ENCODE measurements around the gene RBM5. TPM values are rescaled to one million over a fixed set of nuclear protein-coding genes. Genes with fewer than 3 reads are reported as not detected.
"Not testable (repeated sequence)": the region's sequence is repeated elsewhere in the genome, so short reads cannot be mapped to it uniquely, and the experiment has no call there.

The RBM5 gene
- 84.3 and 152 TPM in 2 replicates for total RNA-seq

DNA sequence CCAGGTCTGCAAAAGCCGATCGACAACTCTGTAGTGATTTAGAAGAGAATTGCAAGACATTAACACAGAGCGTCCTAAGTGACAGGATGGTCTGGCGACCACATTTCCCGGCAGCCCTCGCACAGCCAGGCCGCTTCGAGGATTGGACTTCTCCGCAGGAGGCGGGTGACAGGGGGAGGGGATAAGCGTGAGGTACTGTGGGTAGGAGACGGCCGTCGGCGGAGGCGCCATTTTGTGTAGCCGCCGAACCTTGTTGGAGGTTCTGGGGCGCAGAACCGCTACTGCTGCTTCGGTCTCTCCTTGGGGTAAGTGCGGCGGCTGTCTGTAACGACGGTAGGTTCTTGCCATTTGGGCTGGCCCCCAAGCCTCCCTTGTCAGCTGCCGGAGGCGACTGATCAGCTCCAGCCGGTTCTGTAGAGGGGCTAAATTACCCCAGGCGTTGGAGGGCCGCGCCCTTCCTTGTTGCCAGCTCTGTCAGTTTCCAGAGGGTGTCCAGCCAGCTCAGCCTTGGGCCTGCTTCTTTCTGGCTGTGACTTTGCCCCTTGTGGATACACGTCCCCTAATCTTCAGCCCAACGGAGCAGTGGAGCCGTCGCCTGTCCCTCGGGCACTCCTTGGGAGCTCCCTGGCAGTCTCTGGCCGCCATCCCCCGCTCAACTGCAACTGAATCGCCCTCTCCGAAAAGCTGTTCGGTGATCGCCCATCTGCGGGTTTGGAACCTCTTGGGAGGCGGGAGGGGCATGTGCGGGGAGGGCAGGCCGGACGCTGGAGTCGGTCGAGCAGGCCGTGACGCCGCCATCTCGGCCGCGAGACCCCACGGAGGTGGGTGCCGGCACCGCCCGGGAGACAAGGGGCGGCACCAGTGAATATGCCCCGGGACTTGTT, at the start of gene RBM5:
Gene RBM5, plus strand, starts transcription at position 195 of the 884 bp plus-strand sequence. CDS start 1,516 bp downstream, outside the sequence.
- DNase-seq (ENCODE audit: low read depth in 2 of 2) = peak; percentile 95

DNA sequence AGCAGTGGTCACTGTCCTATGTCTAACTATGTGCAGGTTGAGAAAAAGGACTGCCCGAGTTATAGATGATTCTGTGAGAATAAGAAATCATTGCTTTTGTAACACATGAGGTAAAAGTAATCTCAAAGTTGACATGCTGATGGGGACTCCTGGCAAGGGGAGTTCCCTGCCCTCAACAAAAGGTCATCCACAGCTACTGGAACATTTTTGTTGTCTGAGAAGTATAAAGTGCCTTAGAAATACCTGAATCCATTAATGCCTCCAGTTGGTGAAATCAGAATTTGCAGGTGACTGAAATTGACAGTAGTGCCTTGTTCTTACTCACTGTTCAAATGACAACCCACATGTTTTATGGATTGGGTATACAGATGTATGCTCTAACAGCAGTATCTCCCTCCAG, 43.7 kb upstream of the RBM5 start:
- DNase-seq (ENCODE audit: low read depth in 2 of 2) = no peak

DNA sequence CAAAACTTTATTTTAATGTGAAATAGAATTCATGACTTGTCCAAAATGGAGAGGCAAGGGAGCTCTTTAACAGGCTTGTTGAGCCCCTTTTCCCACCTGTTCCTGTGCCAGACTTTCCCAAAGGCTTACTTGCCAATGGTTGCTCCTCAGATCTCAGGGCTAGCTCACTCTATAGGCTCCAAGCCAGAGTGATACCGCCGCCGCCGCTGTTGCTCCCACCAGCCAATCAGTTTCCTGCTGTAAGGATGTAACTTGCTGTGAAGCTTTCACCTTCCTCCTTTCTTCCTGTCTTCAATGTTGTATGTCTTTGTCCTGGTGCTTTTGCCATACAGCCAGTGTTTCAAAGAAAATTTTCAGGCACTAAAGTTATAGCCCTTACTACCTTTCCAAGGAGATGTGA, 41.3 kb upstream of the RBM5 start:
- DNase-seq (ENCODE audit: low read depth in 2 of 2) = no peak

DNA sequence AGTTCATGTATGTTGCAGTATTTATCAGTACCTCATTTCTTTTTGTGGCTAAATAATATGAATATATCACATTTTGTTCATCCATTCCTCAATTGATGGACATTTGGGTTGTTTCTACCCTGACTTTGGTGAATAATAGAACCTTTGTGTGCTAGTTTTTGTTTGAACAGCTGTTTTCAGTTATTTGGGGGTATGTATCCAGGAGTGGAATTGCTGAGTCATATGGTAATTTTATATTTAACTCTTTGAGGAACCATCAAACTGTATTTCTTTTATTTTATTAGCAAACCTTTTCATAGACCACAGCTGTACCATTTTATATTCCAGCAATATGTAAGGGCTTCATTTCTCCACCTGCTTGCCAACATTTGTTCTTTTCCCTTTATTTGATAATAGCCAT, 38.4 kb upstream of the RBM5 start:
- peak; percentile 31 to 61 for DNase-seq (ENCODE audit: low read depth in 2 of 2)

DNA sequence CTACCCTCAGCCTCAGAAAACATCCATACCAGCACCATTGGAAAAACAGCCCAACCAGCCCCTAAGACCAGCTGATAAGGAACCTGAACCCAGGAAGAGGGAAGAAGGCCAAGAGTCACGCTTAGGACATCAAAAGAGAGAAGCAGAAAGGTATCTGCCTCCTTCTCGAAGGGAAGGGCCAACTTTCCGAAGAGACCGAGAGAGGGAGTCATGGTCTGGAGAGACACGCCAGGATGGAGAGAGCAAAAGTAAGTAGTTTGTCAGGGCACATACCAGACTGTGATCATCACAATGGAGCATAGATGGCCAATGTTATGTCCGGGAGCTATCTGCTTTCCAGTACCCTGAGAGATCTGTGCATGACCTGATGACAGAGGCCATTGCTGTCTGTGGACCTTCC, 31.0 kb upstream of the RBM5 start:
- no peak for DNase-seq (ENCODE audit: low read depth in 2 of 2)

DNA sequence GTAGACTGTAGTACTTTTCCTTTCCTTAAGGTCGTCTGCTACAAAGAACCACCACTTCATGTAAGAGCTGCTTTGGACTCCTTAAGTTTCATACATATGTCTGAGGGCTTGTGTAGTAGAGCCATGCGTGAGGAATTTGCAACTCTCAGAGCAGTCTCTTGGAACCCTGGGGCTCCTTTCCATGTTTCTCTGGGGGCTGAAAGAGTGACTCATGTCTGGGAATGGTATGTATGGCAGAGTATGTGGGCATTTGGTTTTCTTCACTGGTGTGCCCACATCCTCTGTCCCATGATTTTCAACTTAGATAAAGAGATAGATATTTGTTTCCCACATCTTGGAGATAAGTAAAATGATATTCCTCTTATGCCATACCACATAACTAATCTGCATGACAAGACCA, 20.6 kb upstream of the RBM5 start:
- DNase-seq (ENCODE audit: low read depth in 2 of 2) = no peak

DNA sequence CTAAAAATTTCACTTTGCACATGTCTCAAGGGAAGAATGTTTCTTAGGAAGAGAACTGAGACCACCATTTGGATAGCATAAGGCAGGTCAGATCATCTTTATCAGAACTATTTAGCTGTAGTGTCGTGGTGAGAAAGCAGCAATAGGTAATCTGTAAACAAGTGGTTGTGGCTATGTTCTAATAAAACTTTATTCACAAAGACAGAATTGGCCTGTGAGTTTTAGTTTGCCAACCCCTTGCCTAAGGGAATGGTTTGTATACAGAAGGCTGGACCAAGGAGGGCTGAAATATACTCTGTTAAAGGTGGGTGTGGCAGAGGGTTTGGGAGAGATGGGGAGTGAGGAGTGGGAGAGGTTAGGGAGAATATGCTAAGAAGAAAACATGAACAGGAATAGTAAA, 10.6 kb upstream of the RBM5 start:
- DNase-seq (ENCODE audit: low read depth in 2 of 2) = no peak

DNA sequence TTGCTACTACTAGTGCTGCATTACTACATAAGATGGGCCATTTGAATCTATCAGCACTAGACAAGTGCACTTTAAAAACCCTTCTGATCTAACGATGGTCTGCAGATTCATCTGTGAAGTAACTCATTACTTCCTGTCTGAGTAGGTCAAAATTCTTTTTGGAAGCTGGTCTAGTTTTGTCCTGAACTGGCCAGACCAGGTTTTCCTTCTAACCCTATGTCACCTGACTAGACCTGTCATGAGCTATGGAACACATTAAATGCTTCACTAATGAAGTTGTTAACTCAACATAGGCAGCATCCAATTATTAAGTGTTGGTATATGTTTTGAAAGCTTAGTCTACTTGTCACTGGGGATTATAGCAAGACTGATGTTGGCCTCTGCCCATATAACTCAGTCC, 10.1 kb upstream of the RBM5 start:
- DNase-seq (ENCODE audit: low read depth in 2 of 2) = peak in 1 of 2 donors; percentile 45

DNA sequence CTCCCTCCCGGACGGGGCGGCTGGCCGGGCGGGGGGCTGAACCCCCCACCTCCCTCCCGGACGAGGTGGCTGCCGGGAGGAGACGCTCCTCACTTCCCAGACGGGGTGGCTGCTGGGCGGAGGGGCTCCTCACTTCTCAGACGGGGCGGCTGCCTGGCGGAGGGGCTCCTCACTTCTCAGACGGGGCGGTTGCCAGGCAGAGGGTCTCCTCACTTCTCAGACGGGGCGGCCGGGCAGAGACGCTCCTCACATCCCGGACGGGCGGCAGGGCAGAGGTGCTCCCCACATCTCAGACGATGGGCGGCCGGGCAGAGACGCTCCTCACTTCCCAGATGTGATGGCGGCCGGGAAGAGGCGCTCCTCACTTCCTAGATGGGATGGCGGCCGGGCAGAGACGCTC, 3.8 kb upstream of the RBM5 start:
- DNase-seq (ENCODE audit: low read depth in 2 of 2) = not testable (repeated sequence)

DNA sequence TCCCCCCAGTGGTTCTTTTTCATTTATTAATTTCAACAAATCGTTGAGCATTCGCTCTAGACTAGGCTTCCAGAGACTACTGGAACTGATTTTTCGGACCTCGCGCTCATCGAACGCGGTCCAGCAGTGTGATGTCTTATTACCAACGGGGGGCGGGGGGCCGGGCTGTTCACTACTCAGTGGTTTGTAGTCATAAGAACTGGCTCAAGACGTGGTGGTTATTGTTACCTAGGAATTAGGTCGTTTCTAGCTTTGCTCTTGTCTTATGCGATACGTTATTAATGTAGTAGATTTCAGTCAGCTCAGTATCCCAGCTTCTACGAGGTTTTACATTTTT, 858 bp downstream of the RBM5 start:
- DNase-seq (ENCODE audit: low read depth in 2 of 2) = peak in 1 of 2 donors; percentile 58

DNA sequence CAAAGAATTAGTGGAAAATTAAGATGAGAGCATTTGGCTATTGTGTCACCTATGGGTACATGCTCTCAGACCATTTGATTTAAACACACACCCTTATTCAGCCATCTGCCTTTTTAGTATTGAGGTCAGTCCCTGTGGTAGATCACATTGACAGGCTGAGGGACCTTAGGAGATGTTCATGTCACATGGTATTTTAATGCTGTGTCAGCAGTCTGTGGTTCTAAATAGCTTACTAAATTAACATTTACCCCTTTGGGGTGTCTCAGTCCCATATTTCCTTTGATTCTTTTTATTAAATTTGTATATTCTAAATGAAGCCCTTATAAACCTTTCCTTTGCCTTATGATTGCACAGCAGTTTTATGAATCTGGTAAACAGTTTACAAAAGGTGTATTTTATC, 2.3 kb downstream of the RBM5 start:
- DNase-seq (ENCODE audit: low read depth in 2 of 2) = no peak

DNA sequence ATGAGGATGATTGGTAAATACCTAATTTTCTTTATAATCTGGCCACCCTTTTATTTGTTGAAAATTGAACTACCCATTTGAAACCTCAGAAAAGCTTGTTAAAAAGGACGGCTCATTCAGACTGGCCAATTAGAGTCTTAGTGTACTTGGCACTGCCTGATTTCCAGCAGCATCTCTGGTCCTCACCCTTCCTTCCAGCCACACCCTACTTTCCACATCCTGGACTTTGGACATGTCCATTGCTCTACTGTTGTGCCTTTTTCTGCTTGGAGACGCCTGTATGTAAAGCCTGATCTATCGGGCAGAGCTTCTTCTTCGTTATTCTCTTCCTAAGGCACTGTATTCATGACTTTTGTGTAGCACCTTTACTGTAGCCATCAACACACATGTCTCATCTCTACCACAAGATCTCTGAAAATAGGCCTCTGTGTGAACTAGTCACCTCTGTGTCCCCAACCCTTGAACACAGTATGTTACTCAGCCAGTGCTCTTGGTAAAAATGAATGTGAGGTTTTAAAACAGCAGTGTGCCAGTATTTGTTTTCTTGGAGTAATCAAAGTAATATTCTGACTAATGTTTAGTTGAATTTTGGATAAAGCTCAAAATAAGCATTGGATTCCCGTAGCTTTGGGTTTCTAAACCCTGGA, 6.8 kb downstream of the RBM5 start:
- no peak for DNase-seq (ENCODE audit: low read depth in 2 of 2)

DNA sequence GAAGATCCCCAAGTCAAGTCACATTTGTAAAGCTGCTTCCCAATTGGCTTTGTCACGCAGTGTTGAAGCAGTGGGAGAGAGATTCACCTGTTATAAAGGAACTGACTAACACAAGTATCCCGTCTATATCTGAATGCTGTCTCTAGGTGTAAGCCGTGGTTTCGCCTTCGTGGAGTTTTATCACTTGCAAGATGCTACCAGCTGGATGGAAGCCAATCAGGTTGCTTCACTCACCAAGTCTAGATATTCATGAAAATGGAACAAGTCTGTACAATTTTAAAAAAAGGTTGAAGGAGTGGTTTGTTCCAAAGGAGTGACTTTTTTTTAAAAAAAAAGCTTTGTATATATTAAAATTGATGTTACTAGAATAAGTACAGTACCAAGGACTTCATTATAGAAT, 11.7 kb downstream of the RBM5 start:
- no peak for DNase-seq (ENCODE audit: low read depth in 2 of 2)

DNA sequence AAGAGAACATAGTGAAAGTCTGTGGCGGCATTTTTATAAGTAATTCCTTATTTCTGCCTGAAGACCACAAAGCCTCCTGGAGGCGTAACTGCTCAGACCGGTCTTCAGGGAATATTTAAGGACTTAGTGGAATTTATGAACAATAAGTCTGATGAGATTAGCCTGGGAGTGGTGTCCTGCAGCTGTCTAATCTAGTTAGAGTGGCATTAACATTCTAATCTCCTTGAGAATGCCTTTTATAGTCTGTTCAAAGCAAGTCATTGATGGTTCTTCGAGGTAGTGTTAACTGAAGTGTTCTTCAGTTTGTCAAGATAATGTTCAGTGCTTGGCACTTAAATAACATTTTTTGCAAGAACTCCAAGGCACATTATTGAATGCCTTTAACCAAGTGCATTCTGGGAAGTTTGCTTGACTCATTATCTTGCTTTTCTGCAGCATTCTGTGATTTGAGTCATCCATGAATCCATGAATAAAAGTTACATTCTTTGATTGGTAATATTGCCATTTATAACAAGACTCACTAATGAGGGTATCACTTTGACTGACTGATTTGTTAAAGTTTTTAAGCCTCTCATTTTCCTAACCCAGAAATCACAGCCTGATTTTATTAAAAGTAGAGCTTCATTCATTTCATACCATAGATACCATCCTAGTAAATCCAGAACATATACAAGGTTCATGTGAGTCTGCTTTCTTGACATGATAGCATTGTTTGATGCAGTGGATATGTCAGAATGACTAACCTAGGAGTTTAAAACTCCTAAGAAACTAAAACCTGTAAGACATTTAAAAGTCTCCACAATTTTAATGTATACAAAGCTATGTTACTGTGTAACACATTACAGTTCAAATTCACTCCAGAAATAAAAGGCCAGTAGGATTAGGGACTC, 12.5 kb downstream of the RBM5 start:
- no peak for DNase-seq (ENCODE audit: low read depth in 2 of 2)

DNA sequence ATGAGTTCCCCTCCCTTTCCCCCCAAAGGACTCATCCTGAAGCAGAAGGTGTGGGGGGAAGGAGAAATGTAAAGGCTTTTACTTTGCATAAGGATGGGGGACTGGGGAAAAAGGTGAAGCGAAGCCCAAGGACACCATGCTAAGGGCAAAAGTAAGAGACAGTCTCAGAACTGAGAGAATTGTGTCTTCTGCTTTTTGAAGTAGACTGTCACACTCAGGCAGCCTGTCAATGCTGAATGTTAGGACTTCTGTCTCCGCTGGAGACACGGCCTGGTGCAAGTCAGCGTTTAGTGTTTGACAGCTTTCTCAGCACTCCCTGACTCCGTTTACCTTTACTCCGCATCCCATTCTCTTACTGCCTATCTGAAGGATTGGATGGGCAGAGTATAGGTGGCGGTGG, 13.8 kb downstream of the RBM5 start:
- DNase-seq (ENCODE audit: low read depth in 2 of 2) = no peak

DNA sequence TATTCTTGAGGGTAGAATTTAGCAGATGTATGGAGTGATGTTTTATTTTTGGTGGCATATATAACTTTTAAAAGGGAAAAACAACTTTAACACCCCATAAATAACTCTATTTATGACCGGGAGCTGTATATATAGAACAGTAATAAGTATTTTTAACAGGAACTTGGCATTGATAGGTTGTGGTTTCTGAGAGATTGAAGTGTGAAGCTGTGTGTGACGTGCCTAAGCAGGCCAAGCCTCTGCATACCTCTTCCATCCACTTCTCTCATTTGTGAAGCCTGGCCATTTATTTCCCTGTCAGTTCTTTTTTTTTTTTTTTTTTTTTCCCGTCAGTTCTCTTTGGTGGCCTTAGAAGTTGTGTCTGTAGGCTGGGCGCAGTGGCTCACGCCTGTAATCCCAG, 23.0 kb downstream of the RBM5 start:
- DNase-seq (ENCODE audit: low read depth in 2 of 2) = no peak

DNA sequence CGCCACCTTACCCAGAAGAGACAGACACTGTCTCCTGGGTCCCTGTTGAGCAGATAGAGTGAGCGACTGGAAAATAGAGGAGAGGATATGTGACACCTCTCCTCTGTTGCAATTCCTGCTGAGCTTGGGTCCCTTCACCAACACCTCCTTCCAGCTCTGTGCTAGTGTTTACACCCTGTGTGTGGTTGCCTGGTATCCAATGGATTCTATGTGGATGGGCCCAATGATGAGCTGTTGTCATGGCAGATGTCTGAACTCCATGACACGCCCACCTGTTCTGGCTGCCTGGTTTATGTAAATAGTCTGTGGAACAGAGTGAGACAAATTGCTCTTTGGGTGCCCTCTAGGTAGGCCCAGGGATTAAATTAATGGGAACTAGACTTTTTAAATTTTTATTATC, 23.7 kb downstream of the RBM5 start:
- peak in 1 of 2 donors; percentile 32 for DNase-seq (ENCODE audit: low read depth in 2 of 2)

DNA sequence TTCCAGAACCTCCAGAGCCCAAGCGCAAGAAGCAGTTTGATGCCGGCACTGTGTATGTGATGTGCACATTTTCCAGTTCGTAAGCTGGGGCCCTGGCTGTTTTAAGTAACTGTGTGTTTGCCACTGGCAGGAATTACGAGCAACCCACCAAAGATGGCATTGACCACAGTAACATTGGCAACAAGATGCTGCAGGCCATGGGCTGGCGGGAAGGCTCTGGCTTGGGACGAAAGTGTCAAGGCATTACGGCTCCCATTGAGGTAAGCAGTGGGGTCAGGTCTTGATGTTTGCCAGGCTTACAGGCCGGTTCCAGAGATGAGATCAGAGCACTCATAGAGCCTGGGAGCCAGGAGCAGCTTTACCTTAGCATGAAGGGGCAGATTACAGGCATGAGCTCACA, 28.4 kb downstream of the RBM5 start:
- no peak for DNase-seq (ENCODE audit: low read depth in 2 of 2)

DNA sequence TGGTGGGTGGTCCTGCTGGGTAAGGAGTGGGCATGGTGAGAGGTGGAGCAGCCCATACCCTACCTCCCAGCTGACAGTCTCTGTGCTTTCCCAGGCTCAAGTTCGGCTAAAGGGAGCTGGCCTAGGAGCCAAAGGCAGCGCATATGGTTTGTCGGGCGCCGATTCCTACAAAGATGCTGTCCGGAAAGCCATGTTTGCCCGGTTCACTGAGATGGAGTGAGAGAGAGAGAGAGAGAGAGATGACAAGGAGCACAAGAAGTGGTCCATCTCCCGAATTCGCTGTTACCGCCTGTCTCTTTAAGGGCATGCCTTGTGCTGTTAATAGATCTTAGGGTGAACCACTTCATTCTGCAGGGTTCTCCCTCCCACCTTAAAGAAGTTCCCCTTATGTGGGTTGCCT, 29.5 kb downstream of the RBM5 start:
- no peak for DNase-seq (ENCODE audit: low read depth in 2 of 2)

DNA sequence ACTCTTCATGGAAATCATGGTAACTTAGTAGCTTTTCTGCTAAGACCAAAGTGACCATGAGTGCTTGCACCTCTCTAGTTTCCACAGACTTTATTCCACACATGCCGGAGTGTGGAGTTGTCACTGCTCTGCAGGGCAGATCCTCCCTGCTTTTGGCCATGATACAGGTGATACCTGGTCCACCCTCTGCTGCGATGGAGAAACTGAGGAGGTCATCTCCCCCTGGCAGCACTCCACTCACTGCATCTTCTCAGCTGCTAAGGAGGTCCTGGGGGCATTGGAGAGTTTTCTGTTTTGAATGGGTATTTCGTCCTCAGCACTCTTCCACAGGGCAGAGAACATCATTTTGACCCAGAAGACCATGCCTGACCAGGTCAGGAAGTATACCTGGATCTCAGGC, 31.1 kb downstream of the RBM5 start:
- no peak for DNase-seq (ENCODE audit: low read depth in 2 of 2)

DNA sequence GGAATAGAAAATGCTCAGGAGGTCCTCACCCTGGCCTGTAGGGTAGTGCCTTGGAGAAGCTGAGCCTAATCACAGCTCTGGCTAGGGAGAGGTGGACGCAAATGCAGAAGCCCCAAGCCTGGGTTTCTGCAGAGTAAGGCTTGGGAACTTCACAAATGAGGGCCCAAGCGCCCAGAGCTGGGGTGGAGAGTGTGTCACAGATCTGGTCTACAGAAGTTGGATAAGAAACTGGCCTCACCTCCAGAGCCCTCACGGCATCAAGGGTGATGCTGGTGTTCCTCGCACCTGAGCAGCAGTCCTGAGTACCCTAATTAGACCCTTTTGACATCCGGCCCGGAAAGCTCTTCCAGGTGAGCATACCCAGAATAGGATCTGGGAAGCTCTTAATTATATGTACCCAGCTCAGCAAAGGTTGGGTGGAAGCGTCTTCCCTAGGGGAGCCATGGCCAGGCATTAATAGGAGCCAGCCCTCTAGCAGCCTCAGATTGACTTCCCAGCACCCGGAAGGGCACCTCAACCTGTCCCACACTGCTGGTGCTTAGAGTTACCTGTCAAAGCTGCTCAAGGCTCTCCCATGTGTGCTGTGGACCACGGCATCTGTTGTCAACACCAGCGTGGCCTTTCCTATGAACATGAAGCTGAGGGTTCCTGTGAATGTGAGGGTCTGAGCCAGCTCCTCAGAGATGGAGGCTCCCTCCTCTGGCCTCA, 31.8 kb downstream of the RBM5 start:
- no peak for DNase-seq (ENCODE audit: low read depth in 2 of 2)
